SK-N-MC (cell line): ENCODE measurements around the gene CFAP46.
"Not testable (repeated sequence)": the region's sequence is repeated elsewhere in the genome, so short reads cannot be mapped to it uniquely, and the experiment has no call there.

Experiments used
- DNase-seq: peaks from one replicate; pipeline ENCODE4 v3.0.0-alpha.2; 2011; ENCODE audit warnings: low read depth, low spot score
- H3K27ac ChIP-seq: fragments of 200-600 bp; sonication (generic); 2 replicates; pipeline ENCODE4 v1.5.1; 2016; ENCODE audit warnings: mixed run types
- H3K36me3 ChIP-seq: fragments of 200-600 bp; sonication (generic); 2 replicates; pipeline ENCODE4 v1.6.1; 2017; ENCODE audit warnings: antibody characterized with exemption, low read length, mixed read lengths; ENCODE audit not compliant: insufficient read depth
- H3K4me3 ChIP-seq: fragments of 200-600 bp; sonication (generic); 2 replicates; pipeline ENCODE4 v1.5.1; 2016
- H3K9ac ChIP-seq: fragments of 200-600 bp; sonication (generic); 2 replicates; pipeline ENCODE4 v1.8.0; 2017; ENCODE audit warnings: mixed run types, mixed read lengths; ENCODE audit not compliant: insufficient read length
- H3K9me3 ChIP-seq: fragments of 200-600 bp; sonication (generic); 2 replicates; pipeline ENCODE4 v1.6.1; 2017; ENCODE audit warnings: low read depth, mild to moderate bottlenecking, antibody characterized with exemption, low read length, moderate library complexity, mixed read lengths
- EZH2 ChIP-seq: fragments of 200-600 bp; sonication (generic); IDR thresholded peaks from one replicate; pipeline ENCODE4 v1.6.1; 2017; ENCODE audit warnings: antibody characterized with exemption
- FOXP2 ChIP-seq: optimal IDR thresholded peaks from 2 replicates; pipeline ENCODE3; 2011; ENCODE audit warnings: mild to moderate bottlenecking, moderate library complexity; ENCODE audit not compliant: insufficient read depth; ENCODE audit errors: extremely low read length, control extremely low read depth
- POLR2AphosphoS5 ChIP-seq: IDR thresholded peaks from 2 replicates; pipeline ENCODE4 v1.6.1; 2012; ENCODE audit warnings: mild to moderate bottlenecking, low read depth, low read length, borderline replicate concordance

Gene CFAP46

GRCh38 chr10:132924046-132924952 is 18.1 kb downstream of the CFAP46 start:
- Histone ChIP-seq H3K27ac (no peak overlapping the region), H3K9ac (no peak overlapping the region), H3K9me3 (no peaks in the 10 kb centered on the region), H3K4me3 (no peak overlapping the region), H3K36me3 (no peaks in the 10 kb centered on the region)
- no peak for TF ChIP-seq FOXP2
- no peak for TF ChIP-seq EZH2
- TF ChIP-seq POLR2AphosphoS5, result no peak
- DNase-seq, result no peak

- H3K9me3 ChIP-seq, DNase-seq, H3K36me3 ChIP-seq, H3K9ac ChIP-seq, H3K27ac ChIP-seq, H3K4me3 ChIP-seq: not testable (repeated sequence)
Observed at GRCh38 chr10:132923384-132923783, 19.0 kb downstream of the CFAP46 start.

DNA sequence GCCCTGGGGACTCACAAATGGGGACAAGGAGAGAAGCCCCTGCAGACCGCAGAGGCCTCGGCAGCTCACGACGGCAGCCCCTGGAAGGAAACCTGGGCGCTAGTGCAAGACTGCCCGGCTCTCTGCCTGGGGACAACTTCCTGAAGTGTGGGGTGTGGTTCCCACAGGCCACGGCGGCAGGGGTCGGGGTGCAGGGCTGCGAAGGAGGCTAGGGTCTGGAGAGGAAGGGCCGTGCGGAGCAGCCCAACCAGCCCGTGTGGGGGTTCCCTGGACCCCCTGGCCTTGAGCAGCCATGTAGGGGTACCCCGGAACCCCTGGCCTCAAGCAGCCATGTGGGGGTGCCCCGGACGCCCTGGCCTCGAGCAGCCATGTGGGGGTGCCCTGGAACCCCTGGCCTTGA is 19.5 kb downstream of the CFAP46 start:
- H3K4me3 ChIP-seq, result no peak overlapping the region
- no peaks in the 10 kb centered on the region for H3K9me3 ChIP-seq
- no peaks in the 10 kb centered on the region for H3K36me3 ChIP-seq
- TF ChIP-seq POLR2AphosphoS5 (no peak), EZH2 (no peak), FOXP2 (no peak)
- H3K27ac ChIP-seq, result no peak overlapping the region
- no peak overlapping the region for H3K9ac ChIP-seq
- no peak for DNase-seq

DNA sequence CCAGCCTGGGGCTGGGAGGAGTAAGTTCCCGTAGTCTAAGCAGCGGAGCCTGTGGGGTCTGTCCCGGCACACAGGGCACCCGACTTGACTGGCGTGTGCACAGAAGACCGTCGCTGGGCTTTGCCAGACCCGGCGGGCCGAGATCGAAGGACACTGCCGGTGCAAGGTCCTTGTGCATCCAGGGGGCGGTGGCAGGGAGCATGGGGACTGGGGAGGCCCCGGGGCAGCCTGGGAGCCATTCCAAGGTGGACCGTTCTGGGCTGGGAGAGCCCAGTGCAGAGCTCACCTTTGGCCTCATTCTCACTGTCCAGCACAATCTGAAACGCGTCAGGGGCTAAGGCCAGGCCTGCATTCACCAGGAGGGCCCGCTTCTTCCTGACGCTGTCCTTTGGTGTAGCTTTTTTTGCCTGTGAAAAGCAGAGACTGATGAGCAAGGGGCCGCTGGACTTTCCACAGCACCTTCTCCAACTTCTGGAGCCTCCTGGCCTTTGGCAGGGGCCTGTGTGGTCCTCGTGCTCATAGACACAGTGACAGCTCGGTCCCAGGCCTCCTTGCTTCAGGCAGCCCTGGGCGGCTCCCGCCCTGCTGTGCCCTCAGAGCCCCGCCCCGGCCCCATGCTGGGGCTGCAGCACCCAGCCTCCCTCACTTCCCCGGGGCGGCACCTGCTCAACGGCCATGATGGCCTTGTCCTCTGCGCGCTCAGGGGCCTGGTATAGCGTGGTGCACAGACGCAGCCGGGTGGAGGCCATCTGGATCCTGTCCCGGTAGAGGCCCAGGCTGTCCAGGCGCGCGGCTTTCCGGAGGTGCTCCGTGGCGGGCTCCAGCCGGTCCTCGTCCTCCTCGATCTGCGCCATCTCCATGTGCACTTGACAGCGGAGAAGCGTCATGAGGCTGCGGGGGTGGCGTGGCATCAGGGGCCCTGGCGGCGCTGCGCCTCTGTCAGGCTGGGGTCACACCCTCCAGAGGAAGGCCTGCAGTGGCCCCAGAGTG is 20.3 kb downstream of the CFAP46 start:
- H3K4me3 ChIP-seq, result no peak overlapping the region
- no peaks in the 10 kb centered on the region for H3K9me3 ChIP-seq
- no peak overlapping the region for H3K9ac ChIP-seq
- no peak overlapping the region for H3K27ac ChIP-seq
- H3K36me3 ChIP-seq, result no peaks in the 10 kb centered on the region
- TF ChIP-seq POLR2AphosphoS5, result no peak
- no peak for DNase-seq

DNA sequence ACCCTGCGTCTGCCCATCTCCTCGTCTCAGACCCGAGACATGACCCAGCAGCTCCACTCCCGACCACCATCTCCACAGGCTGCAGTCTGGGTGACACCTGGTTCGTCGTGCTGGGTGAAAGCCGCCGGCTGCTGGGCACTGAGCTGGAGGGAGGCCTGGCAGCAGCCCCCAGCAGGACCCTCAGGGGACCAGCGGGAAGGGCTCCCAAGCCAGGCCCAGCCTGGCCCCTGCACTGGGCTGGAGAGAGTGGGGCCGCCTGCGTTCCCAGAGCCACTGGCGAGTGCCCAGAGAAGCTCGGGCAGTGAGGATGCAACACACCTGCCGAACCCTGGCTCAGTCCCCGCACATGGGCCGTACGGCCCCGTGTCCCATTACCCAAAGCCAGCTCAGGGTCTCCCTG is 21.3 kb downstream of the CFAP46 start:
- Histone ChIP-seq H3K36me3 (no peaks in the 10 kb centered on the region), H3K9ac (no peak overlapping the region)

DNA sequence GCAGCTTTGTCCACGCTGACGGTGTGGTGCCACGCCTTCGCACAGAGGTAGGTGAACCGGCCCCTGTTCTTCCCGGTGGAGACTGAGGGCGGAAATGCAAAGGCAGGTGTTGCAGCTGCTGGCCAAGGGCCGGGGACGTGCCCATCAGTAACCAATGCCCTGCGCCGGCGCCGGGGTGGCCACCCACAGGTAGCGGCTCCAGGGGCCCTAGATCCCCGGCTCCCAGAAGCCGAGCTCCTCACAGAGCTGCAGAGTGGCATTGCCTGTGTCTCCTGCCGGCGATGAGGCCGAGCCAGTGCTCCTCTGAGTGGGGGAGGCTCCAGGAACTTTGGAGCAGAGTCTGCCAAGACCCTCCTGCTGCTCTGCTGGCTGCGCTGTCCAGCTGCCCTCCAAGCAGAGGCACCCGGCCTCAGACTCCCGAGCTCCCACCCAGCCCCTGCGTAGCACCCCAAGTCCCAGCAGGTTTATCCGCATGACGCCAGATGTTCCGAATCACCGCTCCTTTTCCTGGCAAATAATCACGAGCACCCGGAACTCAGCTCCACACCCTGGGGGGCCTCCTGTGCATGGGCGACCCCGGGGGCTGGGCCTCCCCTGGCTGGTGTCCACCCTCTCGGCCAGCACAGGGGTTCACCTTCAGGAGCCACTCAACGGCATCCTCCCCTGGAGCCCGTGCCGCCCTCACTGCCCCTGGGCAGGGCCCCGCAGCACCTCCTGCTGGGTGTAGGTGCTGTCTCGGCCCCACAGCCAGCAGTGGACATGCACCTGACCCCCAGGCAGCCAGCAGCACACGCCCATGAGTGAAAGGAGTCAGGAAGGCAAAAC is 22.1 kb downstream of the CFAP46 start:
- no peak overlapping the region for H3K27ac ChIP-seq
- TF ChIP-seq FOXP2 (no peak), EZH2 (no peak), POLR2AphosphoS5 (no peak)

More for the DNA sequence above, 21.3 kb downstream of the CFAP46 start:
- TF ChIP-seq EZH2 (no peak), POLR2AphosphoS5 (no peak), FOXP2 (no peak)
- no peak for DNase-seq
- Histone ChIP-seq H3K9me3 (no peaks in the 10 kb centered on the region), H3K4me3 (no peak overlapping the region), H3K27ac (no peak overlapping the region)

DNA sequence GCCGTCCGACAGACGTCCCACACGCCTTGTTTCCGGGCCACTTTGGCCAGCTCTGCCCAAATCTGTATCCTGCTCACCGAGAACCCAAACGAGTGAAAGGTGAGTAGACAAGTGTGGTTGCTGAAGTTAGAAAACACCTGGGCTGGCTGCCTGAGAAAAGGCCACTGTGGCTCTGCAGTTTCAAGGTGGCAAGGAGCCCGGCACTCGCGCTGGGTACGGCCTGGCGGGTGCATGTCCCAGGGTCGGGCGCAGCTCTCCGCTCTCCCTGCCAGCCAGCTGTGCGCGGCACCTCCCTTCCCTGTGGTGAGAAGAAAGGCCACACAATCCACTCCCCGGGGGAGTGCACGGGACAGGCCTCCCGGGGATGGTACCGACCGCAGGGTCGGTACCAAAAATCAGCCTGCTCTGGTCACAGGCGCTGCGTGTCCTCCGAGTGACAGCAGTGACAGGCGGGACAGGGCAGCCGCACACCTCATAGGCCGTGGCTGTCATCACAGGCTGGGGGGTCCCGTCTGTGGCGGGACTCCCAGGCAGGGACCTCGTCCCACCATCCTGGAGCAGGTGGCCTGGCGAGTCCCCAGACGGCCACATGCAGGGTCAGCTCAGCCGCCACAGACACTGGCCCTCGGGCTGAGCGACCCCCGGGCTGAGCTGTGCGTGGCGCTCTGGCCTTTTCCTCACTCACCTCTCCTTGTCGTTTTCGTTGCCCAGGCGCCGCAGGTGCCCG is 22.8 kb downstream of the CFAP46 start:
- no peak overlapping the region for H3K9ac ChIP-seq
- no peaks in the 10 kb centered on the region for H3K9me3 ChIP-seq
- no peaks in the 10 kb centered on the region for H3K36me3 ChIP-seq
- TF ChIP-seq EZH2 (no peak), FOXP2 (no peak), POLR2AphosphoS5 (no peak)
- no peak overlapping the region for H3K27ac ChIP-seq
- H3K4me3 ChIP-seq, result no peak overlapping the region
- no peak for DNase-seq

More for the DNA sequence above, 22.1 kb downstream of the CFAP46 start:
- H3K4me3 ChIP-seq, result no peak overlapping the region
- no peak overlapping the region for H3K9ac ChIP-seq
- no peaks in the 10 kb centered on the region for H3K36me3 ChIP-seq
- DNase-seq, result no peak
- H3K9me3 ChIP-seq, result no peaks in the 10 kb centered on the region
